Activated CD4-positive, CD25-positive, alpha-beta regulatory T cell (primary cell): ENCODE measurements around the gene MICALL1.
"Not testable (repeated sequence)": the region's sequence is repeated elsewhere in the genome, so short reads cannot be mapped to it uniquely, and the experiment has no call there.

Experiments
- DNase-seq, 4 experiments: peaks; one replicate each; lab custom pipeline; 2025; lab: John Stamatoyannopoulos, UW

Gene MICALL1

GRCh38 chr22:37959231-37959825 lies 53.2 kb downstream of the MICALL1 start:
- no peak for DNase-seq

- no peak for DNase-seq
Measured at GRCh38 chr22:37961062-37961461, 55.0 kb downstream of the MICALL1 start.

GRCh38 chr22:37965940-37966664 lies 60.0 kb downstream of the MICALL1 start:
- DNase-seq, result no peak

GRCh38 chr22:37967147-37967546 lies 61.0 kb downstream of the MICALL1 start:
- DNase-seq, result no peak

GRCh38 chr22:37967637-37968451 lies 61.7 kb downstream of the MICALL1 start:
- DNase-seq, result no peak

GRCh38 chr22:37968452-37969251 lies 62.6 kb downstream of the MICALL1 start:
- DNase-seq, result no peak

- no peak for DNase-seq
Measured at GRCh38 chr22:37970864-37971263, 64.8 kb downstream of the MICALL1 start.

GRCh38 chr22:37971475-37972434 lies 65.7 kb downstream of the MICALL1 start:
- no peak for DNase-seq

GRCh38 chr22:37972527-37972926 lies 66.4 kb downstream of the MICALL1 start:
- no peak for DNase-seq

- DNase-seq, result no peak
Measured at GRCh38 chr22:37973271-37974170, 67.4 kb downstream of the MICALL1 start.

- DNase-seq, result no peak
Measured at GRCh38 chr22:37975153-37975552, 69.1 kb downstream of the MICALL1 start.

GRCh38 chr22:37976022-37976421 lies 69.9 kb downstream of the MICALL1 start:
- DNase-seq, result not testable (repeated sequence)

- no peak for DNase-seq
Measured at GRCh38 chr22:37976547-37976946, 70.5 kb downstream of the MICALL1 start.

GRCh38 chr22:37979782-37980181 lies 73.7 kb downstream of the MICALL1 start:
- no peak for DNase-seq

- no peak for DNase-seq
Measured at GRCh38 chr22:37981282-37982011, 75.3 kb downstream of the MICALL1 start.

GRCh38 chr22:37982151-37982785 lies 76.2 kb downstream of the MICALL1 start:
- no peak for DNase-seq

- no peak for DNase-seq
Measured at GRCh38 chr22:37982938-37983859, 77.1 kb downstream of the MICALL1 start.
